K562 (cell line): ENCODE measurements around the gene SRPK2. TPM values are rescaled to one million over a fixed set of nuclear protein-coding genes. Genes with fewer than 3 reads are reported as not detected.
"Not testable (repeated sequence)": the region's sequence is repeated elsewhere in the genome, so short reads cannot be mapped to it uniquely, and the experiment has no call there.

Experiments used
- ATAC-seq: fragments of 200-7000 bp; cut with Tn5 transposase; 3 replicates; pipeline ENCODE4 v1.9.1; 2020; ENCODE audit warnings: moderate library complexity
- BruUV-seq: library from RNA; stranded (reverse); fragments of 400-500 nt; replicated peaks from 2 replicates; lab custom pipeline; 2021; lab: Mats Ljungman, UMichigan
- CTCF ChIA-PET: fragments of 300-600 bp; formaldehyde crosslinking; extraction: SDS; loops from one replicate; lab custom pipeline; 2021; ENCODE audit warnings: low intra/inter-chr PET ratio; lab: Yijun Ruan, JAX
- POLR2A ChIA-PET: fragments of 300-600, 350-650 bp; sonication (Branson Sonifier 250); formaldehyde crosslinking; extraction: SDS; loops from one replicate; lab custom pipeline; 2021; ENCODE audit warnings: antibody characterized with exemption, inconsistent platforms; lab: Yijun Ruan, JAX
- DNase-seq, 4 experiments: peaks; one replicate each; pipeline versions ENCODE4 v3.0.0 to v3.0.0-alpha.2; 2011 to 2018; ENCODE audit warnings: low spot score in 3 of 4, mixed read lengths in 3 of 4; ENCODE audit errors: extremely low read depth in 1 of 4
- FAIRE-seq: peaks from 2 replicates; lab custom pipeline; 2011; peaks lifted over from hg19 to GRCh38; lab: Jason Lieb, UNC
- H2AFZ ChIP-seq: 2 replicates; pipeline ENCODE4 v1.6.0; 2011; ENCODE audit warnings: low read depth, low read length, control low read depth, inconsistent platforms
- H3K27ac ChIP-seq: fragments of 200-600 bp; 3 replicates; pipeline ENCODE4 v1.8.0; 2011; ENCODE audit warnings: low read depth, mild to moderate bottlenecking, control low read depth, inconsistent platforms, low read length, moderate library complexity, mixed read lengths; ENCODE audit errors: extremely low read depth
- H3K27me3 ChIP-seq, 2 experiments: fragments of 300-600 bp in 1 of 2; 2 replicates in 1 of 2; 3 replicates in 1 of 2; pipeline versions ENCODE4 v1.6.0 to v1.8.0; 2011; ENCODE audit warnings: inconsistent platforms in 2 of 2, low read length in 2 of 2, mild to moderate bottlenecking in 1 of 2, mixed read lengths in 1 of 2, moderate library complexity in 1 of 2; ENCODE audit not compliant: control insufficient read depth in 2 of 2, insufficient read depth in 2 of 2
- H3K36me3 ChIP-seq: fragments of 300-600 bp; 3 replicates; pipeline ENCODE4 v1.8.0; 2011; ENCODE audit warnings: mild to moderate bottlenecking, low read length, inconsistent platforms; ENCODE audit not compliant: control insufficient read depth, insufficient read depth
- H3K4me1 ChIP-seq, 2 experiments: fragments of 200-600 bp in 1 of 2; replicated peaks in 1 of 2; 2 replicates in 1 of 2; 3 replicates in 1 of 2; pipeline versions ENCODE4 v1.5.1 to v1.8.0; 2011; ENCODE audit warnings: inconsistent platforms in 2 of 2, low read length in 2 of 2, mild to moderate bottlenecking in 1 of 2, mixed read lengths in 1 of 2, moderate library complexity in 1 of 2; ENCODE audit not compliant: control insufficient read depth in 2 of 2, insufficient read depth in 2 of 2
- H3K4me2 ChIP-seq: 2 replicates; pipeline ENCODE4 v1.6.1; 2011; ENCODE audit warnings: low read length, control low read depth, inconsistent platforms, mixed read lengths; ENCODE audit not compliant: insufficient read depth
- H3K4me3 ChIP-seq: fragments of 200-600 bp; sonication (generic), shearing (Covaris generic); 2 replicates; pipeline ENCODE4 v1.5.1; 2016; ENCODE audit warnings: control low read depth, inconsistent platforms
- H3K79me2 ChIP-seq: fragments of 200-600 bp; 3 replicates; pipeline ENCODE4 v1.8.0; 2011; ENCODE audit warnings: low read length, inconsistent platforms; ENCODE audit not compliant: control insufficient read depth, insufficient read depth
- H3K9ac ChIP-seq, 2 experiments: 2 replicates each; pipeline versions ENCODE4 v1.6.0 to v1.6.1; 2011; ENCODE audit warnings: low read depth in 2 of 2, low read length in 2 of 2, control low read depth in 1 of 2, inconsistent platforms in 1 of 2, mild to moderate bottlenecking in 1 of 2, mixed read lengths in 1 of 2; ENCODE audit not compliant: insufficient read depth in 1 of 2
- H3K9me1 ChIP-seq: one replicate; pipeline ENCODE4 v1.6.0; 2011; ENCODE audit warnings: inconsistent platforms, mild to moderate bottlenecking, low read length, moderate library complexity; ENCODE audit not compliant: control insufficient read depth, insufficient read depth
- H3K9me3 ChIP-seq: replicated peaks from 2 replicates; pipeline ENCODE4 v1.5.1; 2011; ENCODE audit warnings: low read depth, low read length, inconsistent platforms; ENCODE audit not compliant: control insufficient read depth, insufficient read depth
- H4K20me1 ChIP-seq: replicated peaks from 2 replicates; pipeline ENCODE4 v1.6.1; 2011; ENCODE audit warnings: low read length, inconsistent platforms, mixed read lengths; ENCODE audit not compliant: control insufficient read depth, insufficient read depth
- CREM ChIP-seq: IDR thresholded peaks from 2 replicates; pipeline ENCODE4 v1.6.1; 2014; ENCODE audit warnings: antibody characterized with exemption, low read depth
- RBBP5 ChIP-seq: fragments of 200-600 bp; sonication (generic); IDR thresholded peaks from 2 replicates; pipeline ENCODE4 v1.6.1; 2012; ENCODE audit warnings: borderline replicate concordance, mild to moderate bottlenecking, low read length, control low read depth, inconsistent platforms; ENCODE audit not compliant: insufficient read depth, poor library complexity, severe bottlenecking
- SMARCC2 ChIP-seq: fragments of 450-650 bp; IDR thresholded peaks from 2 replicates; pipeline ENCODE4 v1.6.1; 2017; ENCODE audit warnings: antibody characterized with exemption, moderate library complexity, mild to moderate bottlenecking, low read depth
- TAF9B ChIP-seq: fragments of 450-650 bp; IDR thresholded peaks from 2 replicates; pipeline ENCODE4 v1.6.1; 2018; ENCODE audit warnings: mild to moderate bottlenecking; ENCODE audit not compliant: partially characterized antibody
- ZNF507 ChIP-seq: conservative IDR thresholded peaks from 2 replicates; pipeline ENCODE4 v1.6.1; 2017; ENCODE audit warnings: missing genetic modification characterization, missing compliant biosample characterization
- WGBS: fragments of 100-300 bp; shearing (Covaris generic); methylation state at CpG from one replicate; pipeline ENCODE4 v1.1.6; 2016; ENCODE audit warnings: low coverage, mixed read lengths; ENCODE audit not compliant: insufficient coverage; ENCODE audit errors: missing lambda C conversion rate; 5-methylcytosine and 5-hydroxymethylcytosine counted together
- in situ Hi-C: fragments of 300-500 bp; cut with MboI; formaldehyde crosslinking; loops from 4 replicates; pipeline ENCODE4 v1.15.0; 2018; ENCODE audit warnings: inconsistent platforms, mixed read lengths
- intact Hi-C: fragments of 100-400 bp; cut with micrococcal nuclease; formaldehyde crosslinking; loops from 2 replicates; pipeline ENCODE4 v1.14.2; 2022
- polyA plus RNA-seq, 8 experiments: library from polyadenylated mRNA; depleted of rRNA in 4 of 8; stranded (reverse) in 5 of 8; unstranded in 3 of 8; fragments of >200 nt; fragmentation: Nextera tagmentation in 2 of 8; fragmentation: Illumina TruSeq in 1 of 8; extraction: Ambion mirVana in 2 of 8; extraction: Trizol in 1 of 8; gene quantifications; 2 replicates each; pipeline versions ENCODE4 v1.2.1 to v1.2.3, GENCODE V29; 2011 to 2014; ENCODE audit warnings: inconsistent platforms in 1 of 8, missing spikeins in 1 of 8
- total RNA-seq, 7 experiments: library from RNA; depleted of rRNA in 6 of 7; stranded (reverse); fragments of >200 nt in 6 of 7; fragmentation: Illumina TruSeq in 2 of 7; extraction: Trizol in 2 of 7; gene quantifications; 2 replicates each; pipeline versions ENCODE4 v1.2.1 to v1.2.3, GENCODE V29; 2011 to 2021; ENCODE audit warnings: low replicate concordance in 1 of 7

Gene SRPK2
- total and polyA plus RNA-seq, 9 of the 15 experiments (the other 6 are each of a cell fraction or from before 2014, with no cell fraction given) = 21.5 to 44.7 (median 33.3) TPM

- intact Hi-C loops, H3K27ac ChIP-seq, BruUV-seq, H3K9ac ChIP-seq, FAIRE-seq, H3K27me3 ChIP-seq, H3K4me3 ChIP-seq, in situ Hi-C loops, H3K36me3 ChIP-seq, H3K9me3 ChIP-seq, H4K20me1 ChIP-seq, H2AFZ ChIP-seq, ATAC-seq, H3K4me2 ChIP-seq, H3K9me1 ChIP-seq, DNase-seq, CTCF ChIA-PET: not testable (repeated sequence)
- POLR2A ChIA-PET = interaction anchor here (0.9 to 1.5 kb wide), 4 partner anchors 9 to 68 kb away, joined by 3 to 6 read pairs (median 3); no protein-coding TSS in a partner anchor
- Histone ChIP-seq H3K79me2 (peaks cover 54% of the 10 kb centered on the region), H3K4me1 (peaks cover 16 to 23% of the 10 kb centered on the region in 2 experiments)
- peak; percentile 94 for TF ChIP-seq ZNF507 (tag)
- 74% methylated on average over 2 of the region's 2 CpGs for WGBS
These were observed 28.6 kb downstream of the SRPK2 start for GRCh38 chr7:105360149-105360548.

- WGBS = 81% methylated on average over 6 of the region's 6 CpGs
- no TSS peak for BruUV-seq
- H3K27ac ChIP-seq = no peak overlapping the region
- ChIA-PET CTCF (no interaction called here), POLR2A (interaction anchor here (0.6 to 2.6 kb wide), 3 partner anchors 10 to 459 kb away, joined by 4 to 7 read pairs (median 5); no protein-coding TSS in a partner anchor)
- H3K4me3 ChIP-seq = no peak overlapping the region
- H3K9ac ChIP-seq = peak overlapping the region in 1 of 2 experiments; percentile 37; a peak in 1 of 4 replicates
- ATAC-seq (no peak), FAIRE-seq (no peak)
- H3K4me2 ChIP-seq = no peak overlapping the region
- intact Hi-C loops = no loop called here
- TF ChIP-seq TAF9B = no peak
- no peak for TF ChIP-seq CREM
- no peak for TF ChIP-seq SMARCC2
- no peak for TF ChIP-seq RBBP5
- TF ChIP-seq, all 486 proteins: peak for 0
- H3K79me2 ChIP-seq = peaks cover 76% of the 10 kb centered on the region
- no peaks in the 10 kb centered on the region for H3K36me3 ChIP-seq
- no peaks in the 10 kb centered on the region for H3K9me3 ChIP-seq
- H3K27me3 ChIP-seq = no peaks in the 10 kb centered on the region
- H3K9me1 ChIP-seq = peaks cover 9% of the 10 kb centered on the region
- H2AFZ ChIP-seq = no peak overlapping the region
- in situ Hi-C loops = no loop called here
- peaks cover 16% of the 10 kb centered on the region for H4K20me1 ChIP-seq
- peaks cover 29 to 40% of the 10 kb centered on the region in 2 experiments for H3K4me1 ChIP-seq
- DNase-seq = no peak
These were observed 33.0 kb downstream of the SRPK2 start for GRCh38 chr7:105355701-105356100.
